GM12873 (cell line): Measurements from ENCODE around the gene AHCYL1.
A peak's percentile ranks its signal among the peaks of the same experiment; 100 is the strongest.

Experiments
- TF ChIP-seq, protein P1 (sequence below): IDR thresholded peaks from 2 replicates; pipeline ENCODE4 v1.5.1; 2012; ENCODE audit warnings: low read depth, mild to moderate bottlenecking, moderate library complexity, low read length, control low read depth; ENCODE audit not compliant: insufficient read depth; ENCODE audit errors: missing control alignments

AHCYL1 gene

DNA sequence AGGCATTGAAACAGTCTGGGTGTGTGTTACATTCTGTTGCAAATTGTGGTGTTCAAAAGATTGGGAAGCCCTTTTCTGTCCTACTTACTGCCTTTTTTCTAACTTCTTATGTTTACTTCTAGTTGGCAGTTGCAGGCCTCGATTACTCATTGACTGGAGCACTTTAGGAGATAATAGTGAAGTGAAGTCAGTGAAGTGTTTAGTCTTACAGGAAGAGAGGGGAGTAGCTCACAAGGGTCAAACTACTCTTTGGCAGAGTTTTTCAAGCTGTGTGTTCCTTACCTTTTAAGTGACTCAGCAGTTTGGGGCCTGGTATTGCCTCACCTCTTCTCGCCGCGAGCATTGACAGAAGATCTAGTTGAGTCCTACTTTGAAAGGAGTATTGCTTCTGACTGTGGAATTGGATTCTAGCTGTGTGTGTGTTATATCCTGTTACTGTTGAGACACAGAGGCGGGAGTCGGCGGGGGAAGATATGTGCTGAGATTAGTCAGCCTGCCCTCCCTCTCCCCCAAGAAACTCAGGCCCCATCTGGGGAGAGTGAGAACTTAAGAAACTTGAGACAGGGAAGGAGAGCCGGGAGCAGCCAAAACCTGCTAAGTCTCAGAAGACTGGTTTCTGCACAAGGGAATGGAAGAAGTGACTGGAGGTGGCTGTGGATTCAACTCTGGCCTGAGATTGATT is 19.3 kb downstream of the AHCYL1 start:
- TF ChIP-seq, protein P1, sequence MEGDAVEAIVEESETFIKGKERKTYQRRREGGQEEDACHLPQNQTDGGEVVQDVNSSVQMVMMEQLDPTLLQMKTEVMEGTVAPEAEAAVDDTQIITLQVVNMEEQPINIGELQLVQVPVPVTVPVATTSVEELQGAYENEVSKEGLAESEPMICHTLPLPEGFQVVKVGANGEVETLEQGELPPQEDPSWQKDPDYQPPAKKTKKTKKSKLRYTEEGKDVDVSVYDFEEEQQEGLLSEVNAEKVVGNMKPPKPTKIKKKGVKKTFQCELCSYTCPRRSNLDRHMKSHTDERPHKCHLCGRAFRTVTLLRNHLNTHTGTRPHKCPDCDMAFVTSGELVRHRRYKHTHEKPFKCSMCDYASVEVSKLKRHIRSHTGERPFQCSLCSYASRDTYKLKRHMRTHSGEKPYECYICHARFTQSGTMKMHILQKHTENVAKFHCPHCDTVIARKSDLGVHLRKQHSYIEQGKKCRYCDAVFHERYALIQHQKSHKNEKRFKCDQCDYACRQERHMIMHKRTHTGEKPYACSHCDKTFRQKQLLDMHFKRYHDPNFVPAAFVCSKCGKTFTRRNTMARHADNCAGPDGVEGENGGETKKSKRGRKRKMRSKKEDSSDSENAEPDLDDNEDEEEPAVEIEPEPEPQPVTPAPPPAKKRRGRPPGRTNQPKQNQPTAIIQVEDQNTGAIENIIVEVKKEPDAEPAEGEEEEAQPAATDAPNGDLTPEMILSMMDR, result no peak

DNA sequence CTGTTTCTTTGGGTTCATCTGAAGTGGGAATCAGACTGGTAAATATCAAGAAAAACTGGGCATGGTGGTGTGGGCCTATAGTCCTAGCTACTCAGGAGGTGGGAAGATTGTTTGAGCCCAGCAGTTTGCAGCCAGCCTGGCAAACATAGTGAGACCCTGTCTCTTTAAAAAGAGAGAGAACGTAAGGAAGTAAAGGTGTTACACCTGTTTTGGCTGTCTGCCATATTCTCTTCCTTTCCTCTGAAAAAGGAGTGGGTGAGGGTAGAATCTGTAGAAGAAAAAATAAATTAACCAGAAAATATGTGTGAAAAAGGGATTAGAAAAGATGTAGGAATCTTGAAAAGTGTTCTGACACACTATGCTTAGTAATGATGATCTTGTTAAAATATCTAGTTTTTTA is 20.0 kb downstream of the AHCYL1 start:
- TF ChIP-seq, protein P1, result no peak

DNA sequence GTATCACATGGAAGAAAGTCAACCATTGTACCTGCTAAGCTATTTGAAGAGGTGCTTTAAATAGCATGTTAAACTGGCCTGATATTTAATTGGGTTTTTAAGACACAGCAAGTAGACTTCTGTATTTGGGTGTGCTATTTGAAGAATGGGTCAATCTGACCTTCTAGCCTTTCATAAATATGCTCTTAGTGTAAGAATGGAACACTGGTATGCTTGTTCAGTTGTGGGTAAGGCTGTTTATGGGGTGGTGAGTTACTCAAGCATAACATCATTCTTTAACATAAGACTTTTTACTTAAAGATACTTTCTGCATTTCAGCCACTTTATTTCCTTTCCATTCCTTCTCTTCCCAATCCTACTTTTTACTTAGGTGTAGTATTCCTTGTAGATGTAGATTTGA is 21.4 kb downstream of the AHCYL1 start:
- TF ChIP-seq, protein P1, result no peak

DNA sequence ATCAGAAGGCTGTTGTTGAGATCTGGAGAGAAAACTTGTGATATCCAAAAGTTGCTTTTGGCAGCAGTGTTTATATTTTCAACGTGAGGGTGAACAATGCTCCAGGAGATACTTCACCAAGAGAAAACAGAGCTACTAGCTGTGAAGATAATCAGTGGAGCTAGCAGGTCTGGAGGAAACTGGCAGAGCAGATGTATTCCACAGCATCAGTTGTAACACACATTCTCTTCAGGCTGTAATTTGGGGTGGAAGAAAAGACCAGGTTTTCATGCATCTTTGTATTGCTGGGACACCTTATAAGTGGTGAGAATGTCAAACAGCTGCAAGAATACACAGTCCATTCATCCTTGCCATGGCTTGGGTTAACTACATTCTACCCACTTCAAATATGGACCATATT is 22.0 kb downstream of the AHCYL1 start:
- TF ChIP-seq, protein P1, result no peak

DNA sequence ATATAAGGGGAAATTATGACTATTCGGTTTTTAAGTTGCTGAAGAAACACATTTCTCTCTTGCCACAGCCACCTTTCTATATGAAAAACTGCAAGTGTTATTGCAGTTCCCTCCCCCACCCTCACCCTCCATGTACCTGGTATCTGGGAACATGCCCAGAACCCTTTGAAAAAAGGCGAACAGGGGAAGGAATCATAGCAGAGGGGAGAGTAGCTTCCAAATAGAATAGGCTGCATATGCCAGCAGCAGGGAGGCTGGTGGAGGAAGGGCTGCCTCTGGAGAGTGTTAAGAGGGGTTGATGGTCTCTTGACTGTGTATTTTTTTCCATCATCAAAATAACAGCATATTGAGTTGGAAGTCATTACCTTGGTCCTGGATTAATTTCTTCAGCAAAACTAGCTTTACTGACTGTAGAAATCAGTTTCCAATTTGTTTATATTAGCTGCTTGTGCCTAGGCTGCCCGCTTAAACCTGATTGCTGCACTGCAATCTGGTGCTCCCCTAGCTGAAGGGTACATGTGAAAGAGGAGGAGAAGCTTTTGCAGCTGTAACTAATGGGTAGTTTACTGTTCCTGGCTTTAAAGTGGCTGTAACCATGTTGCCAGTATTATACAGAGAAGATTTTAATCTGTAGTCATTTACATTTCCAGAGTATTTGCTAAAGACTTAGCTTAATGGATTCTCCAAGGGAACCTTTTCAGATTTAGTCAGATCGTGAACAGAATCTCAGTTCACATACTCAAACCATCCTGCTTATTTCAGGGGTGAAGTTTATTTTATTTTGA is 22.7 kb downstream of the AHCYL1 start:
- TF ChIP-seq, protein P1, result no peak

DNA sequence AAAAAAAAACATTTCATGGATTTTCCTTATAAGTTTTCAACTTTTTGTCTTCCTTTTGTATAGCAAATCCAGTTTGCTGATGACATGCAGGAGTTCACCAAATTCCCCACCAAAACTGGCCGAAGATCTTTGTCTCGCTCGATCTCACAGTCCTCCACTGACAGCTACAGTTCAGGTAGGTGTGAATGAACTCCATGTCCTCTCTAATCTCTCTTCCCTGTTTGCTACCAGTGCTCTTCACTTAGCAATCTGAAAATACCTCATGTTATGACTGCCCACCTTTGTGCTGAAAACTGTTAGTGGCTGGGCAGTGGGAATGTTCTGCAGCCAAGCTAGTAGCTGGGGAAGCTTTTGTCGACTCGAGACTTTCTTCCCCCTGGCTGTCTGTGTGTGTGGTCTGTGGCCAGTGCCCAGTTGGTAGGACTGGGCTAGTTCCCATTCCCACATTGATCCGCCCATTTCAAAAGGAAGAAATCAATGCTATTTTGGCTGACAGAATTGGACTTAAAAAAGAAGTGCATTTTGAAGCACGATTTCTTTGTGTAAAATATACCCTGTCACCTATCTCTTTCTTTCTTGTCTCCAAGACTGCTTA is 24.5 kb downstream of the AHCYL1 start:
- TF ChIP-seq, protein P1, result no peak

DNA sequence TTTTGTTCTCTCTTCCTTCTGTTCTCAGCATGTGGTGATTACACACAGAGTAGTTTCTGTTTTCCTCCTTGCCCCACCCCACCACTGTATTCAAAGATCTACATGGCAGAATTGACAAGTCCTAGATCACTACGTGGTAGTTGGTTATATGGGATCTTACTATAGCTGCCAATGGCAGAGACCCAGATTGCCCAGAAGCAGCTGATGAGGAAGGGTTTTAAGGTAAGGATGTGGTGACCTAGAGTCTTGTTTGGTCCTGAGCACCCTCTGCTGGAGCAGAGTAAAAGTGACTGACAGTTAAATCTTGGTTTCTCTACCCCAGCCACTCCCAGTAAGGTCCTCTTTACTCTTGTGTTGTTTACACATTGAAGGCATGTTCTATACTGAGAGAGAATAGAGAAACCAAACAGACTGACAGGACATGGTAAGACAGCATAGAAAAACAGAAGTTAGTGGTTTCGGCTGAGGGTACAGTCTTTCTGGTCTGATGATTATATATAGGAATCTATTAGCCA is 27.0 kb downstream of the AHCYL1 start:
- TF ChIP-seq, protein P1, result peak; percentile 82
